IMR-90 (cell line): Measurements from ENCODE around the gene MZF1. TPM values are rescaled to one million over a fixed set of nuclear protein-coding genes. Genes with fewer than 3 reads are reported as not detected.

ENCODE experiments used
- ATAC-seq: fragments of 200-7000 bp; cut with Tn5 transposase; 2 replicates; pipeline ENCODE4 v1.9.1; 2020; ENCODE audit warnings: low read depth, mild to moderate bottlenecking, moderate library complexity
- BruUV-seq: library from RNA; stranded (reverse); fragments of 400-500 nt; replicated peaks from 2 replicates; lab custom pipeline; 2021; lab: Mats Ljungman, UMichigan
- CTCF ChIA-PET: fragments of 300-600 bp; formaldehyde crosslinking; extraction: SDS; loops from one replicate; lab custom pipeline; 2021; ENCODE audit warnings: antibody characterized with exemption; lab: Yijun Ruan, JAX
- POLR2A ChIA-PET: fragments of 300-600 bp; sonication (Branson Sonifier 250); formaldehyde crosslinking; loops from one replicate; lab custom pipeline; 2022; ENCODE audit warnings: antibody characterized with exemption; ENCODE audit not compliant: unreplicated experiment; lab: Charles Lee
- DNase-seq: peaks from one replicate; pipeline ENCODE4 v3.0.0; 2013
- H2AFZ ChIP-seq: replicated peaks from 2 replicates; pipeline ENCODE3; 2013; ENCODE audit warnings: low read length, mild to moderate bottlenecking; ENCODE audit not compliant: poor library complexity
- H2AK5ac ChIP-seq: 2 replicates; pipeline ENCODE4 v1.6.1; 2013; ENCODE audit warnings: low read depth, low read length, inconsistent platforms
- H2AK9ac ChIP-seq: replicated peaks from 2 replicates; pipeline ENCODE3; 2013; ENCODE audit warnings: mild to moderate bottlenecking, low read depth, low read length, moderate library complexity; ENCODE audit not compliant: poor library complexity
- H2BK120ac ChIP-seq: 2 replicates; pipeline ENCODE4 v1.6.1; 2013; ENCODE audit warnings: low read depth, low read length, inconsistent platforms
- H2BK15ac ChIP-seq: 3 replicates; pipeline ENCODE4 v1.6.1; 2013; ENCODE audit warnings: low read depth, low read length, inconsistent platforms
- H2BK20ac ChIP-seq: 2 replicates; pipeline ENCODE4 v1.6.1; 2013; ENCODE audit warnings: low read depth, mild to moderate bottlenecking, inconsistent platforms, low read length, moderate library complexity
- H2BK5ac ChIP-seq: 2 replicates; pipeline ENCODE4 v1.6.1; 2013; ENCODE audit warnings: mild to moderate bottlenecking, low read depth, low read length, inconsistent platforms; ENCODE audit not compliant: poor library complexity, severe bottlenecking
- H3K14ac ChIP-seq: replicated peaks from 2 replicates; pipeline ENCODE4 v1.6.1; 2013; ENCODE audit warnings: low read depth, low read length, inconsistent platforms
- H3K18ac ChIP-seq: 2 replicates; pipeline ENCODE4 v1.6.1; 2013; ENCODE audit warnings: low read depth, low read length, control low read depth
- H3K23ac ChIP-seq: 2 replicates; pipeline ENCODE4 v1.6.1; 2013; ENCODE audit warnings: low read depth, low read length, inconsistent platforms
- H3K27ac ChIP-seq: 2 replicates; pipeline ENCODE4 v1.5.1; 2013; ENCODE audit warnings: mild to moderate bottlenecking, control low read depth, low read length; ENCODE audit not compliant: insufficient read depth
- H3K27me3 ChIP-seq: 2 replicates; pipeline ENCODE4 v1.6.1; 2013; ENCODE audit warnings: low read length; ENCODE audit not compliant: control insufficient read depth, insufficient read depth
- H3K36me3 ChIP-seq: 2 replicates; pipeline ENCODE4 v1.6.1; 2013; ENCODE audit warnings: low read length, mixed read lengths; ENCODE audit not compliant: control insufficient read depth, insufficient read depth
- H3K4ac ChIP-seq: 2 replicates; pipeline ENCODE4 v1.6.1; 2013; ENCODE audit warnings: low read depth, low read length, inconsistent platforms
- H3K4me1 ChIP-seq: 2 replicates; pipeline ENCODE4 v1.6.1; 2013; ENCODE audit warnings: low read length, mixed read lengths; ENCODE audit not compliant: control insufficient read depth, insufficient read depth
- H3K4me2 ChIP-seq: 2 replicates; pipeline ENCODE4 v1.6.1; 2013; ENCODE audit warnings: low read depth, mild to moderate bottlenecking, control low read depth, low read length, moderate library complexity
- H3K4me3 ChIP-seq: 2 replicates; pipeline ENCODE4 v1.5.1; 2013; ENCODE audit warnings: low read depth, mild to moderate bottlenecking, control low read depth, low read length, moderate library complexity; ENCODE audit not compliant: insufficient read depth
- H3K56ac ChIP-seq: 2 replicates; pipeline ENCODE4 v1.6.1; 2013; ENCODE audit warnings: low read length, inconsistent platforms; ENCODE audit not compliant: insufficient read depth; ENCODE audit errors: extremely low read depth
- H3K79me1 ChIP-seq, 2 experiments: 2 replicates each; pipeline ENCODE4 v1.6.1; 2013; ENCODE audit warnings: low read length in 2 of 2, inconsistent platforms in 1 of 2, low read depth in 1 of 2
- H3K9ac ChIP-seq: 2 replicates; pipeline ENCODE4 v1.6.1; 2013; ENCODE audit warnings: low read depth, low read length, control low read depth
- H3K9me1 ChIP-seq: 2 replicates; pipeline ENCODE4 v1.6.1; 2013; ENCODE audit warnings: low read length, inconsistent platforms; ENCODE audit not compliant: insufficient read depth
- H3K9me3 ChIP-seq: 2 replicates; pipeline ENCODE4 v1.6.1; 2013; ENCODE audit warnings: low read length; ENCODE audit not compliant: control insufficient read depth, insufficient read depth
- H4K20me1 ChIP-seq: 2 replicates; pipeline ENCODE4 v1.6.1; 2013; ENCODE audit warnings: low read length, inconsistent platforms; ENCODE audit not compliant: insufficient read depth
- H4K5ac ChIP-seq: 2 replicates; pipeline ENCODE4 v1.6.1; 2013; ENCODE audit warnings: mild to moderate bottlenecking, low read depth, low read length, control low read depth
- H4K8ac ChIP-seq, 2 experiments: 2 replicates each; pipeline ENCODE4 v1.6.1; 2013; ENCODE audit warnings: low read depth in 2 of 2, low read length in 2 of 2, control low read depth in 1 of 2, inconsistent platforms in 1 of 2
- H4K91ac ChIP-seq: 2 replicates; pipeline ENCODE4 v1.6.1; 2013; ENCODE audit warnings: low read depth, low read length, inconsistent platforms; ENCODE audit not compliant: insufficient read depth
- CTCF ChIP-seq: conservative IDR thresholded peaks from 2 replicates; pipeline ENCODE4 v1.5.1; 2012; ENCODE audit warnings: mild to moderate bottlenecking, low read depth, low read length, improper control_type of control experiment
- MAFK ChIP-seq: IDR thresholded peaks from 2 replicates; pipeline ENCODE4 v1.6.1; 2012; ENCODE audit warnings: low read depth, low read length, improper control_type of control experiment
- MXI1 ChIP-seq: IDR thresholded peaks from 2 replicates; pipeline ENCODE4 v1.6.1; 2012; ENCODE audit warnings: low read depth, mild to moderate bottlenecking, low read length, moderate library complexity, borderline replicate concordance
- WGBS, 2 experiments: methylation state at CpG; one replicate each; pipeline versions ENCODE4 v1.1.5 to v1.1.7; 2013; ENCODE audit warnings: missing lambda C conversion rate in 2 of 2; ENCODE audit not compliant: insufficient read length in 1 of 2; ENCODE audit errors: extremely low coverage in 2 of 2; 5-methylcytosine and 5-hydroxymethylcytosine counted together
- dilution Hi-C: fragments of 300-500 bp; cut with HindIII; formaldehyde crosslinking; loops from one replicate; pipeline ENCODE4 v1.14.3; 2018; ENCODE audit warnings: low sequenced_read_pairs; ENCODE audit not compliant: unreplicated experiment
- in situ Hi-C: fragments of 300-500 bp; cut with MboI; formaldehyde crosslinking; loops from 3 replicates; pipeline ENCODE4 v1.14.3; 2019; ENCODE audit warnings: low sequenced_read_pairs, inconsistent platforms, mixed read lengths
- intact Hi-C: fragments of 100-400 bp; cut with micrococcal nuclease; formaldehyde crosslinking; loops from 2 replicates; pipeline ENCODE4 v1.10.0; 2022
- polyA plus RNA-seq, 3 experiments: library from polyadenylated mRNA; depleted of rRNA; stranded (reverse); fragments of >200 nt; gene quantifications; 2 replicates each; pipeline ENCODE4 v1.2.3, GENCODE V29; 2012; ENCODE audit warnings: low replicate concordance in 1 of 3
- total RNA-seq: library from RNA; depleted of rRNA; stranded (reverse); fragments of >200 nt; gene quantifications from 2 replicates; pipeline ENCODE4 v1.2.3, GENCODE V29; 2012

The MZF1 gene
- total and polyA plus RNA-seq, 2 of the 4 experiments (the other 2 are of a cell fraction): 3.4 to 15.0 TPM

DNA sequence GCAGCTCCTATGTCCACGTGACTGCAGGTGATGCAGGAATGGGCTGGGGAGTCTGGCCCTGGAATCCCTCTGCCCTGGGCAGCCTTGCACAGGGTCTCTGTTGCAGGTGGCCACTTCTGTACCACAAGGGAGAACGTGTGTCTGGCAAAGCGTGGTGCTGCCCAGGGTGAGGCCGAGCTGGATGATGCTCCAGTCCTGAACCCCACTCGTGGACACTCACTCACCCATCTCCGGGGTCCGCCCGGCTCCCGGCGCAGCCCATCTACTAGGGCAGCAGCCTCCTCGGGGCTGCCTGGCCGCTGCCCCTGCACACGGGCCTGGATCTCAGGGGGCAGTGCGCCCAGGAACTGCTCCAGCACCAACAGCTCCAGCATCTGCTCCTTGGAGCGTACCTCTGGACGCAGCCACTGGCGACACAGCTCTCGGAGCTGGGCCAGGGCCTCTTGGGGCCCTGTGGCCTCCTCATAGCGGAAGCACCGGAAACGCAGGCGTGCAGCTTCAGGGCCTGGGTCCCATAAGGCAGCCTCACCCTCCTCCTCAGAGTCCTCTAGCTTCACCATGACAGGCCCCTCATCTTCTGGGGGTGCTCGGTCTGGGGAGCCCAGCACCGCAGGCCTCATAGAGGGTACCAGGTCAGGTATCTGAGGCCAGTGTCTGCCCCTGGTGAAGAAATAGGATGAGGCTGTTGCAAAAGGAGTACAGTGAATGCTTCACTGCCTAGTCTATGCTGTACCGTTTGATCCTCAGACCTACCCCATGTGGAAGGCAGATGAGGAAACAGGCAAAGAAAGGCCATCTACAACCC, 2.2 kb downstream of the MZF1 start:
- dilution Hi-C loops: no loop called here
- Histone ChIP-seq H4K91ac (no peak overlapping the region), H4K8ac (no peak overlapping the region), H3K9me3 (no peaks in the 10 kb centered on the region), H3K36me3 (peaks cover 13% of the 10 kb centered on the region; the same call in 1 of the 2 replicates), H3K18ac (no peak overlapping the region), H3K4me2 (no peak overlapping the region), H3K9ac (no peak overlapping the region), H3K4me3 (no peak overlapping the region), H2AK9ac (no peak overlapping the region), H2AFZ (no peak overlapping the region), H3K56ac (no peak overlapping the region), H2BK15ac (no peak overlapping the region), H3K79me1 (peaks cover 9 to 29% of the 10 kb centered on the region in 2 experiments; a peak in 3 of 4 replicates), H3K27ac (no peak overlapping the region), H4K5ac (no peak overlapping the region), H2BK5ac (no peak overlapping the region), H2AK5ac (no peak overlapping the region), H3K27me3 (no peaks in the 10 kb centered on the region), H3K4ac (no peak overlapping the region), H3K14ac (no peak overlapping the region), H4K20me1 (0 out of 2 replicates have a peak, but pooled peaks cover 4% of the 10 kb centered on the region), H3K4me1 (peaks cover 2% of the 10 kb centered on the region; the same call in 1 of the 2 replicates), H3K23ac (no peak overlapping the region), H3K9me1 (peaks cover 9% of the 10 kb centered on the region), H2BK20ac (no peak overlapping the region), H2BK120ac (no peak overlapping the region)
- ChIA-PET POLR2A (no interaction called here), CTCF (no interaction called here)
- no TSS peak for BruUV-seq
- intact Hi-C loops: no loop called here
- ATAC-seq: no peak
- no peak for TF ChIP-seq CTCF
- TF ChIP-seq MXI1: no peak
- TF ChIP-seq MAFK: no peak
- WGBS, 2 experiments: 96% methylated on average over 13 of the region's 25 CpGs; no CpG with 5 or more reads in 1 of the 2 experiments
- in situ Hi-C loops: no loop called here
- no peak for DNase-seq
